GM12878 (cell line): ENCODE data around the gene ARHGEF10L. TPM values are rescaled to one million over a fixed set of nuclear protein-coding genes. Genes with fewer than 3 reads are reported as not detected.

Source experiments
- ATAC-seq: fragments of 200-7000 bp; cut with Tn5 transposase; 3 replicates; pipeline ENCODE4 v1.9.1; 2020; ENCODE audit warnings: mild to moderate bottlenecking, moderate library complexity
- BruUV-seq: library from RNA; stranded (reverse); fragments of 400-500 nt; replicated peaks from 2 replicates; lab custom pipeline; 2021; lab: Mats Ljungman, UMichigan
- CTCF ChIA-PET: fragments of 300-600 bp; sonication (Branson Sonifier 250); formaldehyde crosslinking; extraction: SDS; loops from one replicate; lab custom pipeline; 2021; ENCODE audit warnings: inconsistent platforms; lab: Yijun Ruan, JAX
- POLR2A ChIA-PET: fragments of 350-600 bp; formaldehyde crosslinking; extraction: SDS; loops from one replicate; lab custom pipeline; 2021; ENCODE audit warnings: inconsistent platforms; lab: Charles Lee
- RAD21 ChIA-PET: fragments of 300-600 bp; sonication (Branson Sonifier 250); formaldehyde crosslinking; loops from one replicate; lab custom pipeline; 2023; ENCODE audit warnings: antibody characterized with exemption; ENCODE audit not compliant: unreplicated experiment; lab: Charles Lee
- SMC1A ChIA-PET: fragments of 300-600 bp; sonication (Branson Sonifier 250); formaldehyde crosslinking; loops from one replicate; lab custom pipeline; 2023; ENCODE audit not compliant: unreplicated experiment, uncharacterized antibody; lab: Charles Lee
- DNase-seq: peaks from one replicate; pipeline ENCODE4 v3.0.0-alpha.2; 2011; ENCODE audit warnings: low read depth, low spot score
- FAIRE-seq: peaks from 3 replicates; lab custom pipeline; 2011; peaks lifted over from hg19 to GRCh38; lab: Jason Lieb, UNC
- H2AFZ ChIP-seq: 2 replicates; pipeline ENCODE4 v1.6.0; 2011; ENCODE audit warnings: low read depth, low read length, control low read depth; ENCODE audit not compliant: control insufficient read depth
- H3K27ac ChIP-seq: 2 replicates; pipeline ENCODE4 v1.5.1; 2011; ENCODE audit warnings: control low read depth; ENCODE audit not compliant: control insufficient read depth, insufficient read depth
- H3K27me3 ChIP-seq, 2 experiments: replicated peaks in 1 of 2; 2 replicates each; pipeline versions ENCODE4 v1.6.0 to v1.6.1; 2011; ENCODE audit warnings: low read length in 1 of 2; ENCODE audit not compliant: control insufficient read depth in 2 of 2, insufficient read depth in 2 of 2
- H3K36me3 ChIP-seq, 2 experiments: 2 replicates each; pipeline ENCODE4 v1.5.1; 2011; ENCODE audit warnings: low read length in 1 of 2; ENCODE audit not compliant: control insufficient read depth in 2 of 2, insufficient read depth in 2 of 2
- H3K4me1 ChIP-seq: 2 replicates; pipeline ENCODE4 v1.6.1; 2011; ENCODE audit warnings: mild to moderate bottlenecking, low read length, moderate library complexity, mixed read lengths; ENCODE audit not compliant: control insufficient read depth, insufficient read depth
- H3K4me2 ChIP-seq: 2 replicates; pipeline ENCODE4 v1.6.0; 2011; ENCODE audit warnings: control low read depth; ENCODE audit not compliant: control insufficient read depth, insufficient read depth
- H3K4me3 ChIP-seq: fragments of 200-600 bp; sonication (generic); 2 replicates; pipeline ENCODE4 v1.5.1; 2016
- H3K79me2 ChIP-seq: 2 replicates; pipeline ENCODE4 v1.6.0; 2011; ENCODE audit warnings: low read length; ENCODE audit not compliant: control insufficient read depth, insufficient read depth
- H3K9ac ChIP-seq: 2 replicates; pipeline ENCODE4 v1.8.0; 2011; ENCODE audit warnings: low read length, control low read depth, mixed read lengths; ENCODE audit not compliant: control insufficient read depth, insufficient read depth
- H3K9me3 ChIP-seq: replicated peaks from 3 replicates; pipeline ENCODE4 v1.5.1; 2011; ENCODE audit warnings: mild to moderate bottlenecking, low read length; ENCODE audit not compliant: control insufficient read depth, insufficient read depth
- H4K20me1 ChIP-seq: 2 replicates; pipeline ENCODE4 v1.6.0; 2011; ENCODE audit not compliant: control insufficient read depth, insufficient read depth
- ATF7 ChIP-seq: fragments of 450-650 bp; IDR thresholded peaks from 2 replicates; pipeline ENCODE4 v1.6.1; 2016; ENCODE audit warnings: low read depth, mild to moderate bottlenecking
- BCL3 ChIP-seq: IDR thresholded peaks from 2 replicates; pipeline ENCODE4 v1.6.1; 2011; ENCODE audit warnings: borderline replicate concordance, low read depth, mild to moderate bottlenecking, moderate library complexity, low read length; ENCODE audit not compliant: insufficient read depth, poor library complexity, severe bottlenecking
- CBFB ChIP-seq: IDR thresholded peaks from 2 replicates; pipeline ENCODE4 v1.6.1; 2016; ENCODE audit warnings: antibody characterized with exemption, low read depth
- EZH2 ChIP-seq: IDR thresholded peaks from 2 replicates; pipeline ENCODE4 v1.6.1; 2012; ENCODE audit warnings: low read depth, mild to moderate bottlenecking, control low read depth, inconsistent platforms, low read length, borderline replicate concordance; ENCODE audit not compliant: control insufficient read depth
- KDM1A ChIP-seq: fragments of 200-600 bp; sonication (generic); IDR thresholded peaks from 2 replicates; pipeline ENCODE4 v1.6.1; 2016; ENCODE audit warnings: borderline replicate concordance
- NFYA ChIP-seq: IDR thresholded peaks from 2 replicates; pipeline ENCODE4 v1.6.1; 2011; ENCODE audit warnings: low read depth, mild to moderate bottlenecking, low read length, improper control_type of control experiment, borderline replicate concordance
- POLR2A ChIP-seq: IDR thresholded peaks from 2 replicates; pipeline ENCODE4 v1.6.1; 2011; ENCODE audit warnings: low read depth, mild to moderate bottlenecking, low read length
- RAD51 ChIP-seq: fragments of 450-650 bp; IDR thresholded peaks from 2 replicates; pipeline ENCODE4 v1.6.1; 2016; ENCODE audit warnings: moderate library complexity, mild to moderate bottlenecking, inconsistent platforms
- RBBP5 ChIP-seq: fragments of 200-600 bp; sonication (generic); conservative IDR thresholded peaks from 2 replicates; pipeline ENCODE4 v1.6.1; 2016
- SMAD1 ChIP-seq: fragments of 450-650 bp; IDR thresholded peaks from 2 replicates; pipeline ENCODE4 v1.6.1; 2018; ENCODE audit warnings: mild to moderate bottlenecking, low read depth; ENCODE audit not compliant: partially characterized antibody
- SP1 ChIP-seq: IDR thresholded peaks from one replicate; pipeline ENCODE4 v1.6.1; 2011; ENCODE audit warnings: low read depth, low read length
- YBX1 ChIP-seq: fragments of 450-650 bp; IDR thresholded peaks from 2 replicates; pipeline ENCODE4 v1.6.1; 2016; ENCODE audit warnings: antibody characterized with exemption
- ZNF24 ChIP-seq: fragments of 450-650 bp; IDR thresholded peaks from 2 replicates; pipeline ENCODE4 v1.6.1; 2017; ENCODE audit warnings: antibody characterized with exemption, mild to moderate bottlenecking
- ZNF687 ChIP-seq: fragments of 450-650 bp; IDR thresholded peaks from 2 replicates; pipeline ENCODE4 v1.6.1; 2017; ENCODE audit warnings: mild to moderate bottlenecking, moderate library complexity
- WGBS: methylation state at CpG from one replicate; pipeline ENCODE4 v1.1.6; 2016; ENCODE audit warnings: low lambda C conversion rate; ENCODE audit not compliant: insufficient replicate concordance, insufficient coverage; ENCODE audit errors: missing lambda C conversion rate; 5-methylcytosine and 5-hydroxymethylcytosine counted together
- in situ Hi-C: fragments of 300-500 bp; cut with MboI; formaldehyde crosslinking; loops from 9 replicates; pipeline ENCODE4 v1.14.3; 2018; ENCODE audit warnings: mixed read lengths
- intact Hi-C: fragments of 100-400 bp; cut with micrococcal nuclease; formaldehyde crosslinking; loops from one replicate; pipeline ENCODE4 v1.14.2; 2022; ENCODE audit not compliant: unreplicated experiment
- polyA plus RNA-seq, 11 experiments: library from polyadenylated mRNA; depleted of rRNA in 4 of 11; unstranded in 6 of 11; stranded (reverse) in 5 of 11; fragments of >200 nt; fragmentation: Nextera tagmentation in 4 of 11; fragmentation: Illumina TruSeq in 1 of 11; extraction: Ambion mirVana in 4 of 11; extraction: Trizol in 1 of 11; gene quantifications; 1 replicate in 1 of 11; 2 replicates in 10 of 11; pipeline versions ENCODE4 v1.2.1 to v1.2.3, GENCODE V29; 2011 to 2016; ENCODE audit warnings: inconsistent platforms in 2 of 11, missing spikeins in 2 of 11, low read depth in 1 of 11
- total RNA-seq, 4 experiments: library from RNA; depleted of rRNA in 3 of 4; stranded (reverse); fragments of >200 nt in 3 of 4; fragmentation: Illumina TruSeq in 1 of 4; extraction: Trizol in 1 of 4; gene quantifications; 2 replicates each; pipeline versions ENCODE4 v1.2.1 to v1.2.3, GENCODE V29; 2013 to 2021
- TF ChIP-seq, protein P1 (sequence below): fragments of 150-350 bp; IDR thresholded peaks from 2 replicates; pipeline ENCODE4 v1.6.1; 2014; ENCODE audit warnings: mild to moderate bottlenecking, low read depth, low read length
- TF ChIP-seq, protein P2 (sequence below): fragments of 450-650 bp; IDR thresholded peaks from 2 replicates; pipeline ENCODE4 v1.6.1; 2017; ENCODE audit warnings: antibody characterized with exemption, mild to moderate bottlenecking, moderate library complexity

ARHGEF10L gene
- total and polyA plus RNA-seq, 10 of the 15 experiments (the other 5 are each of a cell fraction or from before 2014, with no cell fraction given) = 0.05 to 0.94 (median 0.28) TPM; not detected in 2

GRCh38 chr1:17511188-17511587 lies 28.3 kb upstream of the ARHGEF10L start:
- in situ Hi-C loops (no loop called here), intact Hi-C loops (no loop called here)
- Histone ChIP-seq H4K20me1 (no peaks in the 10 kb centered on the region), H3K27me3 (no peaks in the 10 kb centered on the region; a peak in 1 of 4 replicates), H3K36me3 (no peaks in the 10 kb centered on the region), H3K4me3 (no peak overlapping the region), H3K79me2 (no peaks in the 10 kb centered on the region), H2AFZ (no peak overlapping the region), H3K9me3 (no peaks in the 10 kb centered on the region), H3K4me1 (no peaks in the 10 kb centered on the region), H3K27ac (no peak overlapping the region), H3K4me2 (no peak overlapping the region), H3K9ac (no peak overlapping the region)
- no peak for FAIRE-seq
- 18% methylated on average over 2 of the region's 2 CpGs for WGBS
- no peak for ATAC-seq
- POLR2A ChIA-PET = no interaction called here
- CTCF ChIA-PET = interaction anchor here (0.7 to 2.6 kb wide), 5 partner anchors 8 to 96 kb away, joined by 3 to 10 read pairs (median 3); no protein-coding TSS in a partner anchor
- DNase-seq = no peak
- SMC1A ChIA-PET = interaction anchor here (0.8 kb wide), 2 partner anchors 8 to 10 kb away, joined by 3 read pairs; no protein-coding TSS in a partner anchor
- RAD21 ChIA-PET = no interaction called here
- BruUV-seq = no TSS peak
- TF ChIP-seq EZH2 (no peak), KDM1A (no peak), ZNF24 (no peak), RAD51 (no peak), NFYA (no peak), BCL3 (no peak), RBBP5 (no peak), CBFB (no peak), ATF7 (no peak), ZNF687 (no peak), YBX1 (no peak), POLR2A (no peak), SP1 (no peak), SMAD1 (no peak)
- TF ChIP-seq, protein P1, sequence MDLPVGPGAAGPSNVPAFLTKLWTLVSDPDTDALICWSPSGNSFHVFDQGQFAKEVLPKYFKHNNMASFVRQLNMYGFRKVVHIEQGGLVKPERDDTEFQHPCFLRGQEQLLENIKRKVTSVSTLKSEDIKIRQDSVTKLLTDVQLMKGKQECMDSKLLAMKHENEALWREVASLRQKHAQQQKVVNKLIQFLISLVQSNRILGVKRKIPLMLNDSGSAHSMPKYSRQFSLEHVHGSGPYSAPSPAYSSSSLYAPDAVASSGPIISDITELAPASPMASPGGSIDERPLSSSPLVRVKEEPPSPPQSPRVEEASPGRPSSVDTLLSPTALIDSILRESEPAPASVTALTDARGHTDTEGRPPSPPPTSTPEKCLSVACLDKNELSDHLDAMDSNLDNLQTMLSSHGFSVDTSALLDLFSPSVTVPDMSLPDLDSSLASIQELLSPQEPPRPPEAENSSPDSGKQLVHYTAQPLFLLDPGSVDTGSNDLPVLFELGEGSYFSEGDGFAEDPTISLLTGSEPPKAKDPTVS = no peak
- TF ChIP-seq, protein P2, sequence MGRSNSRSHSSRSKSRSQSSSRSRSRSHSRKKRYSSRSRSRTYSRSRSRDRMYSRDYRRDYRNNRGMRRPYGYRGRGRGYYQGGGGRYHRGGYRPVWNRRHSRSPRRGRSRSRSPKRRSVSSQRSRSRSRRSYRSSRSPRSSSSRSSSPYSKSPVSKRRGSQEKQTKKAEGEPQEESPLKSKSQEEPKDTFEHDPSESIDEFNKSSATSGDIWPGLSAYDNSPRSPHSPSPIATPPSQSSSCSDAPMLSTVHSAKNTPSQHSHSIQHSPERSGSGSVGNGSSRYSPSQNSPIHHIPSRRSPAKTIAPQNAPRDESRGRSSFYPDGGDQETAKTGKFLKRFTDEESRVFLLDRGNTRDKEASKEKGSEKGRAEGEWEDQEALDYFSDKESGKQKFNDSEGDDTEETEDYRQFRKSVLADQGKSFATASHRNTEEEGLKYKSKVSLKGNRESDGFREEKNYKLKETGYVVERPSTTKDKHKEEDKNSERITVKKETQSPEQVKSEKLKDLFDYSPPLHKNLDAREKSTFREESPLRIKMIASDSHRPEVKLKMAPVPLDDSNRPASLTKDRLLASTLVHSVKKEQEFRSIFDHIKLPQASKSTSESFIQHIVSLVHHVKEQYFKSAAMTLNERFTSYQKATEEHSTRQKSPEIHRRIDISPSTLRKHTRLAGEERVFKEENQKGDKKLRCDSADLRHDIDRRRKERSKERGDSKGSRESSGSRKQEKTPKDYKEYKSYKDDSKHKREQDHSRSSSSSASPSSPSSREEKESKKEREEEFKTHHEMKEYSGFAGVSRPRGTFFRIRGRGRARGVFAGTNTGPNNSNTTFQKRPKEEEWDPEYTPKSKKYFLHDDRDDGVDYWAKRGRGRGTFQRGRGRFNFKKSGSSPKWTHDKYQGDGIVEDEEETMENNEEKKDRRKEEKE = no peak
